ENCODE data around the gene RTN4.

- no peak for TF ChIP-seq EZH2 (IDR thresholded peaks at IDR 0.05; ENCODE audit: low read depth)
- TF ChIP-seq, protein P1, sequence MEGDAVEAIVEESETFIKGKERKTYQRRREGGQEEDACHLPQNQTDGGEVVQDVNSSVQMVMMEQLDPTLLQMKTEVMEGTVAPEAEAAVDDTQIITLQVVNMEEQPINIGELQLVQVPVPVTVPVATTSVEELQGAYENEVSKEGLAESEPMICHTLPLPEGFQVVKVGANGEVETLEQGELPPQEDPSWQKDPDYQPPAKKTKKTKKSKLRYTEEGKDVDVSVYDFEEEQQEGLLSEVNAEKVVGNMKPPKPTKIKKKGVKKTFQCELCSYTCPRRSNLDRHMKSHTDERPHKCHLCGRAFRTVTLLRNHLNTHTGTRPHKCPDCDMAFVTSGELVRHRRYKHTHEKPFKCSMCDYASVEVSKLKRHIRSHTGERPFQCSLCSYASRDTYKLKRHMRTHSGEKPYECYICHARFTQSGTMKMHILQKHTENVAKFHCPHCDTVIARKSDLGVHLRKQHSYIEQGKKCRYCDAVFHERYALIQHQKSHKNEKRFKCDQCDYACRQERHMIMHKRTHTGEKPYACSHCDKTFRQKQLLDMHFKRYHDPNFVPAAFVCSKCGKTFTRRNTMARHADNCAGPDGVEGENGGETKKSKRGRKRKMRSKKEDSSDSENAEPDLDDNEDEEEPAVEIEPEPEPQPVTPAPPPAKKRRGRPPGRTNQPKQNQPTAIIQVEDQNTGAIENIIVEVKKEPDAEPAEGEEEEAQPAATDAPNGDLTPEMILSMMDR (conservative IDR thresholded peaks at IDR 0.05): no peak
These were observed 28.7 kb upstream of the RTN4 start for GRCh38 chr2:55078956-55079355.

All from PC-9 (cell line).